Caco-2 (cell line): ENCODE results near the gene GTF2A2. TPM values are rescaled to one million over a fixed set of nuclear protein-coding genes. Genes with fewer than 3 reads are reported as not detected.

ENCODE experiments used
- BruUV-seq: library from RNA; stranded (reverse); fragments of 400-500 nt; replicated peaks from 2 replicates; lab custom pipeline; 2021; lab: Mats Ljungman, UMichigan
- CTCF ChIA-PET: fragments of 300-600 bp; sonication (Branson Sonifier 250); formaldehyde crosslinking; loops from one replicate; lab custom pipeline; 2022; ENCODE audit warnings: antibody characterized with exemption; lab: Charles Lee
- POLR2A ChIA-PET: fragments of 300-600 bp; sonication (Branson Sonifier 250); formaldehyde crosslinking; loops from one replicate; lab custom pipeline; 2022; ENCODE audit warnings: antibody characterized with exemption; lab: Charles Lee
- DNase-seq, 2 experiments: peaks; one replicate each; pipeline versions ENCODE4 v3.0.0 to v3.0.0-alpha.2; 2020 to 2022
- H3K27me3 ChIP-seq: replicated peaks from 2 replicates; pipeline ENCODE4 v1.6.0; 2011; ENCODE audit warnings: low read length; ENCODE audit not compliant: control insufficient read depth, insufficient read depth
- H3K36me3 ChIP-seq: 2 replicates; pipeline ENCODE4 v1.5.1; 2011; ENCODE audit warnings: low read length; ENCODE audit not compliant: control insufficient read depth, insufficient read depth
- H3K4me1 ChIP-seq: fragments of 250-450 bp; sonication (Bioruptor Pico); 2 replicates; pipeline ENCODE4 v1.5.1; 2020; ENCODE audit warnings: mild to moderate bottlenecking
- H3K4me3 ChIP-seq: 2 replicates; pipeline ENCODE4 v1.5.1; 2011; ENCODE audit warnings: low read depth, mild to moderate bottlenecking, control low read depth, low read length
- H3K9me3 ChIP-seq: fragments of 250-450 bp; sonication (Bioruptor Pico); 2 replicates; pipeline ENCODE4 v1.5.1; 2020; ENCODE audit warnings: mild to moderate bottlenecking, moderate library complexity
- H3K27ac Mint-ChIP-seq: one replicate; pipeline ENCODE4 v1.8.0; 2022; ENCODE audit warnings: mixed read lengths; ENCODE audit not compliant: unreplicated experiment
- H3K27me3 Mint-ChIP-seq: one replicate; pipeline ENCODE4 v1.8.0; 2022; ENCODE audit warnings: mixed read lengths; ENCODE audit not compliant: insufficient read depth, unreplicated experiment
- H3K36me3 Mint-ChIP-seq: one replicate; pipeline ENCODE4 v1.8.0; 2022; ENCODE audit warnings: mild to moderate bottlenecking, mixed read lengths; ENCODE audit not compliant: insufficient read depth, unreplicated experiment
- H3K4me1 Mint-ChIP-seq: one replicate; pipeline ENCODE4 v1.8.0; 2022; ENCODE audit warnings: low read depth, mixed read lengths; ENCODE audit not compliant: unreplicated experiment
- H3K4me3 Mint-ChIP-seq: one replicate; pipeline ENCODE4 v1.8.0; 2022; ENCODE audit warnings: mild to moderate bottlenecking, moderate library complexity, mixed read lengths; ENCODE audit not compliant: unreplicated experiment
- H3K9me3 Mint-ChIP-seq: one replicate; pipeline ENCODE4 v1.8.0; 2022; ENCODE audit warnings: mixed read lengths; ENCODE audit not compliant: unreplicated experiment
- intact Hi-C: fragments of 100-400 bp; cut with micrococcal nuclease; formaldehyde crosslinking; loops from one replicate; pipeline ENCODE4 v1.10.0; 2022; ENCODE audit not compliant: unreplicated experiment
- total RNA-seq: library from RNA; stranded (reverse); gene quantifications from 2 replicates; pipeline ENCODE4 v1.2.3, GENCODE V29; 2022
- TF ChIP-seq, protein P1 (sequence below), 2 experiments: fragments of 200-600 bp in 1 of 2; IDR thresholded peaks; 1 replicate in 1 of 2; 2 replicates in 1 of 2; pipeline versions ENCODE4 v1.5.1 to v1.8.0; 2011 to 2022; ENCODE audit warnings: antibody characterized with exemption in 1 of 2, control low read depth in 1 of 2, inconsistent platforms in 1 of 2, low read depth in 1 of 2, low read length in 1 of 2, mild to moderate bottlenecking in 1 of 2, moderate library complexity in 1 of 2; ENCODE audit not compliant: insufficient read depth in 1 of 2, severe bottlenecking in 1 of 2, unreplicated experiment in 1 of 2

GTF2A2 gene
- total RNA-seq, 1 experiment from 2014 or later = 153 TPM

DNA sequence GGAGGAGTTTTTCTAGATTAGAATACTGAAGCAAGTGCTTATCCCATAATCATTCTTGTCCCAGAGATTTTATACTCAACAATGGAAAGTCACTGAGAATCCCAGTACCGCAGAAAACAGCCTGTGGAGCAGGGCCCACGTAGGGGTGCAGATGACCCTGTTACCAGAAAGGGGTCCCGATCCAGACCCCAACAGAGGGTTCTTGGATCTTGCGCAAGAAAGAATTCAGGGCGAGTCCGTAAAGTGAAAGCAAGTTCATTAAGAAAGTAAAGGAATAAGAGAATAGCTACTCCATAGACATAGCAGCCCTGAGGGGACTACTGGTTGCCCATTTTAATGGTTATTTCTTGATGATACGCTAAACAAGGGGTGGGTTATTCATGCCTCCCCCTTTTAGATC is 43.2 kb downstream of the GTF2A2 start:
- ChIA-PET CTCF (no interaction called here), POLR2A (no interaction called here)
- Histone ChIP-seq H3K9me3 (0 out of 2 replicates have a peak, but pooled peaks cover 3% of the 10 kb centered on the region), H3K4me1 (peaks cover 21% of the 10 kb centered on the region), H3K27me3 (no peaks in the 10 kb centered on the region; the same call in 1 of the 2 replicates), H3K4me3 (no peak overlapping the region), H3K36me3 (no peaks in the 10 kb centered on the region)
- no peaks in the 10 kb centered on the region for H3K27me3 Mint-ChIP-seq
- peaks cover 8% of the 10 kb centered on the region for H3K36me3 Mint-ChIP-seq
- no TSS peak for BruUV-seq
- peaks cover 26% of the 10 kb centered on the region for H3K4me1 Mint-ChIP-seq
- TF ChIP-seq, protein P1, sequence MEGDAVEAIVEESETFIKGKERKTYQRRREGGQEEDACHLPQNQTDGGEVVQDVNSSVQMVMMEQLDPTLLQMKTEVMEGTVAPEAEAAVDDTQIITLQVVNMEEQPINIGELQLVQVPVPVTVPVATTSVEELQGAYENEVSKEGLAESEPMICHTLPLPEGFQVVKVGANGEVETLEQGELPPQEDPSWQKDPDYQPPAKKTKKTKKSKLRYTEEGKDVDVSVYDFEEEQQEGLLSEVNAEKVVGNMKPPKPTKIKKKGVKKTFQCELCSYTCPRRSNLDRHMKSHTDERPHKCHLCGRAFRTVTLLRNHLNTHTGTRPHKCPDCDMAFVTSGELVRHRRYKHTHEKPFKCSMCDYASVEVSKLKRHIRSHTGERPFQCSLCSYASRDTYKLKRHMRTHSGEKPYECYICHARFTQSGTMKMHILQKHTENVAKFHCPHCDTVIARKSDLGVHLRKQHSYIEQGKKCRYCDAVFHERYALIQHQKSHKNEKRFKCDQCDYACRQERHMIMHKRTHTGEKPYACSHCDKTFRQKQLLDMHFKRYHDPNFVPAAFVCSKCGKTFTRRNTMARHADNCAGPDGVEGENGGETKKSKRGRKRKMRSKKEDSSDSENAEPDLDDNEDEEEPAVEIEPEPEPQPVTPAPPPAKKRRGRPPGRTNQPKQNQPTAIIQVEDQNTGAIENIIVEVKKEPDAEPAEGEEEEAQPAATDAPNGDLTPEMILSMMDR (IDR thresholded peaks at IDR 0.05; ENCODE audit: insufficient read depth in 1 of 2, low read depth in 1 of 2, low read length in 1 of 2, severe bottlenecking in 1 of 2, unreplicated experiment in 1 of 2) = no peak
- intact Hi-C loops = no loop called here
- peaks cover 24% of the 10 kb centered on the region for H3K9me3 Mint-ChIP-seq
- no peak for DNase-seq
- H3K4me3 Mint-ChIP-seq = no peak overlapping the region
- no peak overlapping the region for H3K27ac Mint-ChIP-seq

DNA sequence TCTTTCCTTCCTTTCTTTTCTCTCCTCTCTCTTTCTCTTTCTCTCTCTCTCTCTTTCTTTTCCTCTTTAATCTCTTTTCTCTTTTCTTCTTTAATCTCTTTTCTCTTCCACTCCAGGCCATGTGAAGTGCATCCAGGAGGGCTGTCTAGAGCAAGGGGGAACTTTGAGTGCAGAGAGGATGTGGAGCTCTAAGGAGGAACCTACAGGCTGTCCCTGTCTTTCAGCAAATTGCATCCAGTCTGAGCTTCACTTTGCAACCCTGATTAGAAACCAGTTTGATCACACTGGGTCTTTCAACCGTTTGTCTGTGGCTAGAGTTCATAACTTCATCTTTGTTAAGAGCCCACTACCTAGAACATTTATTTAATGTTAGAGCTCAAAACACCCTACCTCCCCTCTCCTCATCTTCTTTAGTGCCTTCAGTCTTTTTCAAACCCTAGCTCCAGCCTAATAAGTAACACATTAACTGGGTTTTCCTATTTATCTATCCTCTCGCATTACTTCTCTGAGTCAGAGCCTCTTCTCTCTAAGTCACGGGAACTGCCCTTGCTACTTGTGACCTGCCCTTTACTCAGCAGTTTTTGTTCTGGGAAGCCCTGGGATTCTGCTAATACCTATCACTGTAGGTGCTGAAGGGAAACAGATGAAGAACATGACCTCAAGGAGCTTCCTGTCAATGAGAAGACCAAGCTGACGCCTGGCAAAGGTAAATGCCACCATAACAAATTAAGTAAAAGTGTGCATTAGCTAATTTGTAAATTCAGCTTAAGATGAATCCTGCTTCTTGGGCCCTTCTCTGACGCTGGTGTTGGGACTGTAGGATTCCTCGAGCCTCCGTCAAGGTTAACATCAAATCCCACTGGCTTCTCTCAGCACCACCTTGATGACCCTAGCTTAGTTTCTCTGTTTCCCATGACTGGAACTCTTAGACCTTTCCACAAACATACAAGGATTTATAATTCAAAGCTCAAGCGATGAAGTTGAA is 45.7 kb downstream of the GTF2A2 start, which contains the start of gene GCNT3:
Gene GCNT3 (plus strand): TSS at position 508 of the 985 bp plus-strand sequence. CDS start 6,456 bp downstream, outside the sequence.
- no peaks in the 10 kb centered on the region for H3K36me3 ChIP-seq
- peaks cover 24% of the 10 kb centered on the region for H3K4me1 Mint-ChIP-seq
- peaks cover 21% of the 10 kb centered on the region for H3K4me1 ChIP-seq
- CTCF ChIA-PET = interaction anchor here (1.7 kb wide), 2 partner anchors 79 to 83 kb away, joined by 6 to 7 read pairs; no protein-coding TSS in a partner anchor
- BruUV-seq = TSS peak; percentile 86
- H3K36me3 Mint-ChIP-seq = peaks cover 8% of the 10 kb centered on the region
- H3K27me3 ChIP-seq = no peaks in the 10 kb centered on the region
- H3K27ac Mint-ChIP-seq = peak within 1 kb of the TSS; percentile 75
- POLR2A ChIA-PET = no interaction called here
- H3K4me3 ChIP-seq = no peak within 1 kb of the TSS
- peak within 1 kb of the TSS; percentile 48 for H3K4me3 Mint-ChIP-seq
- peaks cover 24% of the 10 kb centered on the region for H3K9me3 Mint-ChIP-seq
- TF ChIP-seq, protein P1 (IDR thresholded peaks at IDR 0.05; ENCODE audit: insufficient read depth in 1 of 2, low read depth in 1 of 2, low read length in 1 of 2, severe bottlenecking in 1 of 2, unreplicated experiment in 1 of 2) = no peak
- intact Hi-C loops = no loop called here
- 0 out of 2 replicates have a peak, but pooled peaks cover 3% of the 10 kb centered on the region for H3K9me3 ChIP-seq
- no peaks in the 10 kb centered on the region for H3K27me3 Mint-ChIP-seq
- peak; percentile 48 to 54 for DNase-seq
